ENCODE measurements around the gene STAT1. TPM values are rescaled to one million over a fixed set of nuclear protein-coding genes. Genes with fewer than 3 reads are reported as not detected.

The STAT1 gene
- total RNA-seq, 1 experiment from 2014 or later: 60.7 TPM

- POLR2A ChIA-PET: interaction anchor here (0.6 kb wide), 1 partner anchor 9 kb away, joined by 3 read pairs; no protein-coding TSS in a partner anchor
Measured at GRCh38 chr2:191020742-191021381, 6.9 kb upstream of the STAT1 start.

GRCh38 chr2:191020221-191020741, 6.3 kb upstream of the STAT1 start:
- peak overlapping the region; percentile 84 for H3K4me2 ChIP-seq (ENCODE audit: low read length)
- peak overlapping the region; percentile 53 for H2AFZ ChIP-seq (ENCODE audit: low read depth, low read length, poor library complexity, severe bottlenecking)
- no peaks in the 10 kb centered on the region for H3K79me2 ChIP-seq (ENCODE audit: insufficient read depth, low read length)
- H3K9ac ChIP-seq (ENCODE audit: low read length): peak overlapping the region; percentile 88
- H3K27me3 ChIP-seq (ENCODE audit: insufficient read depth, low read length): no peaks in the 10 kb centered on the region
- no peaks in the 10 kb centered on the region for H4K20me1 ChIP-seq (ENCODE audit: insufficient read depth)
- no peaks in the 10 kb centered on the region for H3K9me3 ChIP-seq (ENCODE audit: control insufficient read depth in 1 of 2, insufficient read depth in 1 of 2, low read depth in 1 of 2, low read length in 2 of 2)
- ATAC-seq (peak; percentile 94), DNase-seq (ENCODE audit: low read depth, low spot score) (peak; percentile 90)
- peaks cover 6 to 21% of the 10 kb centered on the region in 2 experiments; a peak in 2 of 4 replicates for H3K4me1 ChIP-seq (ENCODE audit: control insufficient read depth in 1 of 2, insufficient read depth in 2 of 2, low read length in 2 of 2)
- ChIA-PET CTCF (no interaction called here), RAD21 (ENCODE audit: low non-redundant PET in 1 of 2, low total read pairs in 2 of 2, uncharacterized antibody in 2 of 2, unreplicated experiment in 2 of 2) (no interaction called here), POLR2A (interaction anchor here (0.6 kb wide), 1 partner anchor 9 kb away, joined by 3 read pairs; no protein-coding TSS in a partner anchor)
- no TSS peak for BruUV-seq (replicated peaks)
- peak overlapping the region; percentile 73 to 91 for H3K4me3 ChIP-seq (replicated peaks in 1 of 2; ENCODE audit: low read depth in 1 of 2, low read length in 2 of 2)
- intact Hi-C loops (cut with micrococcal nuclease): no loop called here
- H3K27ac ChIP-seq (ENCODE audit: low read depth, low read length): peak overlapping the region; percentile 89
- H3K9me2 ChIP-seq (ENCODE audit: insufficient read depth): no peaks in the 10 kb centered on the region
- H3K36me3 ChIP-seq (ENCODE audit: control insufficient read depth in 1 of 2, insufficient read depth in 2 of 2, low read length in 2 of 2): no peaks in the 10 kb centered on the region
- TF ChIP-seq ZBTB33 (IDR thresholded peaks at IDR 0.05; ENCODE audit: extremely low read depth, insufficient replicate concordance, low read length) (peak; percentile 91), ZNF274 (IDR thresholded peaks at IDR 0.05; ENCODE audit: low read depth, low read length) (no peak), SP1 (IDR thresholded peaks at IDR 0.05; ENCODE audit: low read depth) (peak; percentile 93), FOSL1 (IDR thresholded peaks at IDR 0.05; ENCODE audit: low read depth) (peak; percentile 30; the same call in 1 of the 2 replicates), RAD21 (IDR thresholded peaks at IDR 0.05; ENCODE audit: low read depth) (no peak), CBX3 (IDR thresholded peaks at IDR 0.05; ENCODE audit: low read depth) (peak; percentile 100), EZH2 (IDR thresholded peaks at IDR 0.05) (no peak), ZFX (IDR thresholded peaks at IDR 0.05) (no peak), POLR2AphosphoS5 (IDR thresholded peaks at IDR 0.05; ENCODE audit: low read depth, low read length) (peak; percentile 99), EZH2phosphoT487 (IDR thresholded peaks at IDR 0.05; ENCODE audit: borderline replicate concordance) (no peak), SIN3A (IDR thresholded peaks at IDR 0.05; ENCODE audit: low read depth) (peak; percentile 100), REST (IDR thresholded peaks at IDR 0.05; ENCODE audit: low read depth) (no peak), JUND (IDR thresholded peaks at IDR 0.05) (peak; percentile 93), CEBPB (IDR thresholded peaks at IDR 0.05; ENCODE audit: low read depth) (peak; percentile 38; the same call in 1 of the 2 replicates)

More at GRCh38 chr2:191020742-191021381, 6.9 kb upstream of the STAT1 start:
- BruUV-seq (replicated peaks): TSS peak; percentile 86
- ChIA-PET RAD21 (ENCODE audit: low non-redundant PET in 1 of 2, low total read pairs in 2 of 2, uncharacterized antibody in 2 of 2, unreplicated experiment in 2 of 2) (no interaction called here), CTCF (no interaction called here)
- no peaks in the 10 kb centered on the region for H3K27me3 ChIP-seq (ENCODE audit: insufficient read depth, low read length)
- H4K20me1 ChIP-seq (ENCODE audit: insufficient read depth): no peaks in the 10 kb centered on the region
- H3K9me3 ChIP-seq (ENCODE audit: control insufficient read depth in 1 of 2, insufficient read depth in 1 of 2, low read depth in 1 of 2, low read length in 2 of 2): no peaks in the 10 kb centered on the region
- no peaks in the 10 kb centered on the region for H3K9me2 ChIP-seq (ENCODE audit: insufficient read depth)
- peak overlapping the region; percentile 84 for H3K4me2 ChIP-seq (ENCODE audit: low read length)
- peak; percentile 52 for ATAC-seq
- H3K36me3 ChIP-seq (ENCODE audit: control insufficient read depth in 1 of 2, insufficient read depth in 2 of 2, low read length in 2 of 2): no peaks in the 10 kb centered on the region
- H3K79me2 ChIP-seq (ENCODE audit: insufficient read depth, low read length): no peaks in the 10 kb centered on the region
- intact Hi-C loops (cut with micrococcal nuclease): no loop called here
- DNase-seq (ENCODE audit: low read depth, low spot score): no peak
- TF ChIP-seq SP1 (IDR thresholded peaks at IDR 0.05; ENCODE audit: low read depth) (no peak), POLR2AphosphoS5 (IDR thresholded peaks at IDR 0.05; ENCODE audit: low read depth, low read length) (no peak), ZFX (IDR thresholded peaks at IDR 0.05) (peak; percentile 31; the same call in 1 of the 2 replicates)
- no peak overlapping the region for H2AFZ ChIP-seq (ENCODE audit: low read depth, low read length, poor library complexity, severe bottlenecking)
- peaks cover 6 to 21% of the 10 kb centered on the region in 2 experiments; a peak in 2 of 4 replicates for H3K4me1 ChIP-seq (ENCODE audit: control insufficient read depth in 1 of 2, insufficient read depth in 2 of 2, low read length in 2 of 2)
- peak overlapping the region; percentile 88 for H3K9ac ChIP-seq (ENCODE audit: low read length)
- H3K27ac ChIP-seq (ENCODE audit: low read depth, low read length): peak overlapping the region; percentile 89
- H3K4me3 ChIP-seq (replicated peaks in 1 of 2; ENCODE audit: low read depth in 1 of 2, low read length in 2 of 2): peak overlapping the region; percentile 73 to 91

Data from HCT116 (cell line).